GM12878 (cell line): ENCODE measurements around the gene ZNF41. TPM values are rescaled to one million over a fixed set of nuclear protein-coding genes. Genes with fewer than 3 reads are reported as not detected.

ENCODE experiments used
- ATAC-seq: fragments of 200-7000 bp; cut with Tn5 transposase; 3 replicates; pipeline ENCODE4 v1.9.1; 2020; ENCODE audit warnings: mild to moderate bottlenecking, moderate library complexity
- BruUV-seq: library from RNA; stranded (reverse); fragments of 400-500 nt; replicated peaks from 2 replicates; lab custom pipeline; 2021; lab: Mats Ljungman, UMichigan
- CTCF ChIA-PET: fragments of 300-600 bp; sonication (Branson Sonifier 250); formaldehyde crosslinking; extraction: SDS; loops from one replicate; lab custom pipeline; 2021; ENCODE audit warnings: inconsistent platforms; lab: Yijun Ruan, JAX
- POLR2A ChIA-PET: fragments of 350-600 bp; formaldehyde crosslinking; extraction: SDS; loops from one replicate; lab custom pipeline; 2021; ENCODE audit warnings: inconsistent platforms; lab: Charles Lee
- RAD21 ChIA-PET: fragments of 300-600 bp; sonication (Branson Sonifier 250); formaldehyde crosslinking; loops from one replicate; lab custom pipeline; 2023; ENCODE audit warnings: antibody characterized with exemption; ENCODE audit not compliant: unreplicated experiment; lab: Charles Lee
- SMC1A ChIA-PET: fragments of 300-600 bp; sonication (Branson Sonifier 250); formaldehyde crosslinking; loops from one replicate; lab custom pipeline; 2023; ENCODE audit not compliant: unreplicated experiment, uncharacterized antibody; lab: Charles Lee
- DNase-seq: peaks from one replicate; pipeline ENCODE4 v3.0.0-alpha.2; 2011; ENCODE audit warnings: low read depth, low spot score
- FAIRE-seq: peaks from 3 replicates; lab custom pipeline; 2011; peaks lifted over from hg19 to GRCh38; lab: Jason Lieb, UNC
- H2AFZ ChIP-seq: 2 replicates; pipeline ENCODE4 v1.6.0; 2011; ENCODE audit warnings: low read depth, low read length, control low read depth; ENCODE audit not compliant: control insufficient read depth
- H3K27ac ChIP-seq: 2 replicates; pipeline ENCODE4 v1.5.1; 2011; ENCODE audit warnings: control low read depth; ENCODE audit not compliant: control insufficient read depth, insufficient read depth
- H3K27me3 ChIP-seq, 2 experiments: replicated peaks in 1 of 2; 2 replicates each; pipeline versions ENCODE4 v1.6.0 to v1.6.1; 2011; ENCODE audit warnings: low read length in 1 of 2; ENCODE audit not compliant: control insufficient read depth in 2 of 2, insufficient read depth in 2 of 2
- H3K36me3 ChIP-seq, 2 experiments: 2 replicates each; pipeline ENCODE4 v1.5.1; 2011; ENCODE audit warnings: low read length in 1 of 2; ENCODE audit not compliant: control insufficient read depth in 2 of 2, insufficient read depth in 2 of 2
- H3K4me1 ChIP-seq: 2 replicates; pipeline ENCODE4 v1.6.1; 2011; ENCODE audit warnings: mild to moderate bottlenecking, low read length, moderate library complexity, mixed read lengths; ENCODE audit not compliant: control insufficient read depth, insufficient read depth
- H3K4me2 ChIP-seq: 2 replicates; pipeline ENCODE4 v1.6.0; 2011; ENCODE audit warnings: control low read depth; ENCODE audit not compliant: control insufficient read depth, insufficient read depth
- H3K4me3 ChIP-seq: fragments of 200-600 bp; sonication (generic); 2 replicates; pipeline ENCODE4 v1.5.1; 2016
- H3K79me2 ChIP-seq: 2 replicates; pipeline ENCODE4 v1.6.0; 2011; ENCODE audit warnings: low read length; ENCODE audit not compliant: control insufficient read depth, insufficient read depth
- H3K9ac ChIP-seq: 2 replicates; pipeline ENCODE4 v1.8.0; 2011; ENCODE audit warnings: low read length, control low read depth, mixed read lengths; ENCODE audit not compliant: control insufficient read depth, insufficient read depth
- H3K9me3 ChIP-seq: replicated peaks from 3 replicates; pipeline ENCODE4 v1.5.1; 2011; ENCODE audit warnings: mild to moderate bottlenecking, low read length; ENCODE audit not compliant: control insufficient read depth, insufficient read depth
- H4K20me1 ChIP-seq: 2 replicates; pipeline ENCODE4 v1.6.0; 2011; ENCODE audit not compliant: control insufficient read depth, insufficient read depth
- CEBPB ChIP-seq, 2 experiments: fragments of 150-350 bp in 1 of 2; IDR thresholded peaks; 2 replicates each; pipeline ENCODE4 v1.6.1; 2012 to 2014; ENCODE audit warnings: low read depth in 2 of 2, low read length in 2 of 2, borderline replicate concordance in 1 of 2, inconsistent platforms in 1 of 2
- FOXK2 ChIP-seq: fragments of 450-650 bp; IDR thresholded peaks from 2 replicates; pipeline ENCODE4 v1.6.1; 2017; ENCODE audit warnings: mild to moderate bottlenecking, moderate library complexity
- GATAD2B ChIP-seq: fragments of 450-650 bp; conservative IDR thresholded peaks from 2 replicates; pipeline ENCODE4 v1.6.1; 2017; ENCODE audit warnings: low read depth, mild to moderate bottlenecking, moderate library complexity
- KAT2A ChIP-seq: conservative IDR thresholded peaks from 2 replicates; pipeline ENCODE4 v1.6.1; 2011; ENCODE audit warnings: low read depth, low read length; ENCODE audit not compliant: control insufficient read depth
- MTA3 ChIP-seq: IDR thresholded peaks from 2 replicates; pipeline ENCODE4 v1.6.1; 2012; ENCODE audit warnings: low read length, inconsistent platforms, borderline replicate concordance
- MYC ChIP-seq: IDR thresholded peaks from 2 replicates; pipeline ENCODE4 v1.6.1; 2011; ENCODE audit warnings: mild to moderate bottlenecking, low read length, moderate library complexity, inconsistent platforms; ENCODE audit not compliant: insufficient read depth, insufficient replicate concordance, insufficient read length, severe bottlenecking
- NFIC ChIP-seq: IDR thresholded peaks from 2 replicates; pipeline ENCODE4 v1.6.1; 2012; ENCODE audit warnings: low read depth, mild to moderate bottlenecking, inconsistent platforms, low read length, moderate library complexity
- NFXL1 ChIP-seq: fragments of 450-650 bp; IDR thresholded peaks from 2 replicates; pipeline ENCODE4 v1.6.1; 2017; ENCODE audit warnings: antibody characterized with exemption, mild to moderate bottlenecking, borderline replicate concordance
- NFYB ChIP-seq: IDR thresholded peaks from 2 replicates; pipeline ENCODE4 v1.6.1; 2011; ENCODE audit warnings: low read depth, mild to moderate bottlenecking, low read length, improper control_type of control experiment, moderate library complexity; ENCODE audit not compliant: insufficient read depth
- NR2C2 ChIP-seq: IDR thresholded peaks from 2 replicates; pipeline ENCODE4 v1.6.1; 2011; ENCODE audit warnings: borderline replicate concordance, low read depth; ENCODE audit not compliant: control insufficient read depth, insufficient read length
- SP1 ChIP-seq: IDR thresholded peaks from one replicate; pipeline ENCODE4 v1.6.1; 2011; ENCODE audit warnings: low read depth, low read length
- STAT3 ChIP-seq: IDR thresholded peaks from 2 replicates; pipeline ENCODE4 v1.6.1; 2011; ENCODE audit warnings: low read depth, low read length, improper control_type of control experiment
- TCF12 ChIP-seq: IDR thresholded peaks from 2 replicates; pipeline ENCODE4 v1.6.1; 2011; ENCODE audit warnings: low read depth, mild to moderate bottlenecking, low read length
- TCF3 ChIP-seq: IDR thresholded peaks from 2 replicates; pipeline ENCODE4 v1.6.1; 2012; ENCODE audit warnings: low read depth, mild to moderate bottlenecking, low read length, borderline replicate concordance; ENCODE audit not compliant: insufficient read depth
- YBX1 ChIP-seq: fragments of 450-650 bp; IDR thresholded peaks from 2 replicates; pipeline ENCODE4 v1.6.1; 2016; ENCODE audit warnings: antibody characterized with exemption
- WGBS: methylation state at CpG from one replicate; pipeline ENCODE4 v1.1.6; 2016; ENCODE audit warnings: low lambda C conversion rate; ENCODE audit not compliant: insufficient replicate concordance, insufficient coverage; ENCODE audit errors: missing lambda C conversion rate; 5-methylcytosine and 5-hydroxymethylcytosine counted together
- in situ Hi-C: fragments of 300-500 bp; cut with MboI; formaldehyde crosslinking; loops from 9 replicates; pipeline ENCODE4 v1.14.3; 2018; ENCODE audit warnings: mixed read lengths
- intact Hi-C: fragments of 100-400 bp; cut with micrococcal nuclease; formaldehyde crosslinking; loops from one replicate; pipeline ENCODE4 v1.14.2; 2022; ENCODE audit not compliant: unreplicated experiment
- polyA plus RNA-seq, 11 experiments: library from polyadenylated mRNA; depleted of rRNA in 4 of 11; unstranded in 6 of 11; stranded (reverse) in 5 of 11; fragments of >200 nt; fragmentation: Nextera tagmentation in 4 of 11; fragmentation: Illumina TruSeq in 1 of 11; extraction: Ambion mirVana in 4 of 11; extraction: Trizol in 1 of 11; gene quantifications; 1 replicate in 1 of 11; 2 replicates in 10 of 11; pipeline versions ENCODE4 v1.2.1 to v1.2.3, GENCODE V29; 2011 to 2016; ENCODE audit warnings: inconsistent platforms in 2 of 11, missing spikeins in 2 of 11, low read depth in 1 of 11
- total RNA-seq, 4 experiments: library from RNA; depleted of rRNA in 3 of 4; stranded (reverse); fragments of >200 nt in 3 of 4; fragmentation: Illumina TruSeq in 1 of 4; extraction: Trizol in 1 of 4; gene quantifications; 2 replicates each; pipeline versions ENCODE4 v1.2.1 to v1.2.3, GENCODE V29; 2013 to 2021

Gene ZNF41
- total and polyA plus RNA-seq, 10 of the 15 experiments (the other 5 are each of a cell fraction or from before 2014, with no cell fraction given): 0.95 to 10.6 (median 7.5) TPM

DNA sequence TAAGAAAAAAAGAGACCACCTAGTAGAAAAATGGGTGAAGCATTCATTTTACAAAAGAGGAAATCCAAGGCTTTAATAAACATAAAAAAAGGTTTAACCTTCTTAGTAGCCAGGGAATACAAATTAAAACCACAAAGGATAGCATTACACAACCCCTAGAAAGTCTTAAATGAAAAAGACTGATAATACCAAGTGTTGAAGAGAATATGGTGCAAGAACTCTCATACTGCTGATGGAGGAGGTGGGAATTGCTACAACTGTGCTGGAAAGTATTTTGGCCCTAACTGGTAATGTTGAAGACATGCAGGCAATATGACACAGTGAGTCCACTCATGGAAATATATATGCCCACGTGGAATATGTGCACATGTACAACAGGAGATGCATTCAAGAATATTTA lies 22.5 kb downstream of the ZNF41 start:
- FAIRE-seq (no peak), DNase-seq (no peak)
- no peak overlapping the region for H3K4me2 ChIP-seq

DNA sequence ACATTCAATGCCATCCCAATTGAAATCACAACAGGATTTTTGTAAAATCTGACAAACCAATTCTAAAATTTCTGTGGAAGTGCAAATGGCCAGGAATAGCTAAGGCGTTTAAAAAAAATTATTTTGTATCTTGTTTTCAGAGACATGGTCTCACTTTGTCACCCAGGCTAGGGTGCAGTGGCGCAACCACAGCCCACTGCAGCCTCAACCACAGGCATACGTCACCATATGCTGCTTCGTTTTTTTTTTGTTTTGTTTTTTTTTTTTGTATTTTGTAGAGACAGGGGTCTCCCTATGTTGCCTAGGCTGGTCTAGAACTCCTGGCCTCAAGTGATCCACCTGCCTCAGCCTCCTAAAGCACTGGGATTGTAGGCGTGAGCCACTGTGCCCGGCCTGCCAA lies 24.5 kb downstream of the ZNF41 start:
- Histone ChIP-seq H3K4me1 (no peaks in the 10 kb centered on the region), H4K20me1 (no peaks in the 10 kb centered on the region), H3K9ac (no peak overlapping the region), H3K79me2 (no peaks in the 10 kb centered on the region), H3K4me2 (no peak overlapping the region), H3K27ac (no peak overlapping the region), H3K4me3 (no peak overlapping the region), H3K36me3 (peaks cover 0 to 7% of the 10 kb centered on the region in 2 experiments; a peak in 1 of 4 replicates), H3K27me3 (no peaks in the 10 kb centered on the region), H3K9me3 (no peaks in the 10 kb centered on the region; the same call in 1 of the 3 replicates), H2AFZ (no peak overlapping the region)
- BruUV-seq: no TSS peak
- ATAC-seq (no peak), DNase-seq (no peak), FAIRE-seq (no peak)
- POLR2A ChIA-PET: no interaction called here
- RAD21 ChIA-PET: no interaction called here
- in situ Hi-C loops: no loop called here
- TF ChIP-seq KAT2A (no peak), FOXK2 (no peak), NR2C2 (no peak), MYC (no peak), TCF12 (no peak), NFXL1 (no peak), MTA3 (no peak), NFIC (no peak), TCF3 (no peak), YBX1 (no peak), SP1 (no peak), NFYB (no peak)
- CTCF ChIA-PET: no interaction called here
- SMC1A ChIA-PET: no interaction called here
- intact Hi-C loops: no loop called here
- WGBS: 54% methylated on average over 6 of the region's 6 CpGs

More for the DNA sequence above, 22.5 kb downstream of the ZNF41 start:
- Histone ChIP-seq H3K27me3 (no peaks in the 10 kb centered on the region), H4K20me1 (no peaks in the 10 kb centered on the region), H3K9me3 (no peaks in the 10 kb centered on the region; the same call in 1 of the 3 replicates), H3K4me1 (no peaks in the 10 kb centered on the region), H3K36me3 (peaks cover 0 to 4% of the 10 kb centered on the region in 2 experiments; a peak in 3 of 4 replicates), H2AFZ (no peak overlapping the region), H3K27ac (no peak overlapping the region), H3K79me2 (no peaks in the 10 kb centered on the region), H3K4me3 (no peak overlapping the region), H3K9ac (no peak overlapping the region)
- ChIA-PET SMC1A (no interaction called here), CTCF (no interaction called here), POLR2A (no interaction called here), RAD21 (no interaction called here)
- in situ Hi-C loops (no loop called here), intact Hi-C loops (no loop called here)
- 61% methylated on average over 1 of the region's 1 CpG for WGBS
- ATAC-seq: no peak
- TF ChIP-seq CEBPB (IDR thresholded peaks at IDR 0.05; ENCODE audit: borderline replicate concordance in 1 of 2, low read depth in 2 of 2, low read length in 2 of 2) (no peak), GATAD2B (no peak), MYC (no peak), STAT3 (no peak)
- BruUV-seq: no TSS peak
